ENCODE results near the gene PACS1.

GRCh38 chr11:66178871-66179270 lies 108.8 kb downstream of the PACS1 start:
- no peak for TF ChIP-seq POLR2AphosphoS5 (IDR thresholded peaks at IDR 0.05; ENCODE audit: low read depth, low read length)
- no peak for TF ChIP-seq REST (IDR thresholded peaks at IDR 0.05; ENCODE audit: insufficient read depth in 1 of 2, low read depth in 2 of 2, low read length in 2 of 2)

Data from PFSK-1 (cell line).